ENCODE data around the gene DLEC1. TPM values are rescaled to one million over a fixed set of nuclear protein-coding genes. Genes with fewer than 3 reads are reported as not detected.

DLEC1 gene
- total RNA-seq, 2 donors from 2014 or later, result 0.14 to 0.35 TPM

- ATAC-seq (ENCODE audit: insufficient number of reproducible peaks, low FRiP score, low read depth) (no peak), DNase-seq (ENCODE audit: low spot score) (no peak)
- Histone ChIP-seq H3K4me1 (ENCODE audit: control insufficient read depth in 1 of 2, low read depth in 2 of 2) (no peaks in the 10 kb centered on the region), H3K36me3 (peaks cover 70% of the 10 kb centered on the region), H3K27ac (no peak overlapping the region), H3K27me3 (replicated peaks; ENCODE audit: insufficient read depth) (no peaks in the 10 kb centered on the region), H3K4me3 (no peak overlapping the region), H3K9me3 (no peaks in the 10 kb centered on the region)
- no peak for TF ChIP-seq CTCF (IDR thresholded peaks at IDR 0.05)
Observed at GRCh38 chr3:38126121-38126892, 87.3 kb downstream of the DLEC1 start.

- H3K4me3 ChIP-seq, result no peak overlapping the region
- TF ChIP-seq CTCF (IDR thresholded peaks at IDR 0.05), result no peak
- no peaks in the 10 kb centered on the region for H3K9me3 ChIP-seq
- H3K27ac ChIP-seq, result no peak overlapping the region
- DNase-seq (ENCODE audit: low spot score) (no peak), ATAC-seq (ENCODE audit: insufficient number of reproducible peaks, low FRiP score, low read depth) (no peak)
- H3K4me1 ChIP-seq (ENCODE audit: control insufficient read depth in 1 of 2, low read depth in 2 of 2), result peaks cover 0 to 7% of the 10 kb centered on the region in 2 donors
- peaks cover 68% of the 10 kb centered on the region for H3K36me3 ChIP-seq
- no peaks in the 10 kb centered on the region for H3K27me3 ChIP-seq (replicated peaks; ENCODE audit: insufficient read depth)
Observed at GRCh38 chr3:38127611-38128302, 88.7 kb downstream of the DLEC1 start.

- peaks cover 0 to 9% of the 10 kb centered on the region in 2 donors for H3K4me1 ChIP-seq (ENCODE audit: control insufficient read depth in 1 of 2, low read depth in 2 of 2)
- peaks cover 69% of the 10 kb centered on the region for H3K36me3 ChIP-seq
- H3K9me3 ChIP-seq, result no peaks in the 10 kb centered on the region
- no peak overlapping the region for H3K4me3 ChIP-seq
- no peak for TF ChIP-seq CTCF (IDR thresholded peaks at IDR 0.05)
- no peak for ATAC-seq (ENCODE audit: insufficient number of reproducible peaks, low FRiP score, low read depth)
- no peak overlapping the region for H3K27ac ChIP-seq
- H3K27me3 ChIP-seq (replicated peaks; ENCODE audit: insufficient read depth), result no peaks in the 10 kb centered on the region
- no peak for DNase-seq (ENCODE audit: low spot score)
Observed at GRCh38 chr3:38128303-38128655, 89.3 kb downstream of the DLEC1 start.

- no peak for ATAC-seq (ENCODE audit: insufficient number of reproducible peaks, low FRiP score, low read depth)
- no peak for TF ChIP-seq CTCF (IDR thresholded peaks at IDR 0.05)
- Histone ChIP-seq H3K4me1 (ENCODE audit: control insufficient read depth in 1 of 2, low read depth in 2 of 2) (peaks cover 0 to 17% of the 10 kb centered on the region in 2 donors), H3K36me3 (peaks cover 75% of the 10 kb centered on the region), H3K27ac (no peak overlapping the region), H3K9me3 (no peaks in the 10 kb centered on the region), H3K27me3 (replicated peaks; ENCODE audit: insufficient read depth) (no peaks in the 10 kb centered on the region), H3K4me3 (no peak overlapping the region)
- DNase-seq (ENCODE audit: low spot score), result no peak
Observed at GRCh38 chr3:38129058-38129457, 90.0 kb downstream of the DLEC1 start.

GRCh38 chr3:38130631-38131065, 91.6 kb downstream of the DLEC1 start:
- Histone ChIP-seq H3K36me3 (peaks cover 78% of the 10 kb centered on the region), H3K9me3 (no peaks in the 10 kb centered on the region), H3K4me1 (ENCODE audit: control insufficient read depth in 1 of 2, low read depth in 2 of 2) (peaks cover 5 to 29% of the 10 kb centered on the region in 2 donors), H3K27me3 (replicated peaks; ENCODE audit: insufficient read depth) (no peaks in the 10 kb centered on the region), H3K4me3 (no peak overlapping the region), H3K27ac (no peak overlapping the region)
- DNase-seq (ENCODE audit: low spot score), result no peak
- TF ChIP-seq CTCF (IDR thresholded peaks at IDR 0.05), result no peak
- no peak for ATAC-seq (ENCODE audit: insufficient number of reproducible peaks, low FRiP score, low read depth)

Measured in thoracic aorta (tissue), 2 donors.